NT2/D1 (cell line): ENCODE measurements around the gene RGS12.

ENCODE experiments used
- DNase-seq: peaks from one replicate; pipeline ENCODE4 v3.0.0-alpha.2; 2011; ENCODE audit warnings: low read depth, low spot score
- H3K27me3 ChIP-seq: 2 replicates; pipeline ENCODE4 v1.6.0; 2011; ENCODE audit warnings: mild to moderate bottlenecking; ENCODE audit not compliant: insufficient read length, insufficient read depth
- H3K36me3 ChIP-seq: 2 replicates; pipeline ENCODE4 v1.6.1; 2011; ENCODE audit warnings: mild to moderate bottlenecking, low read length, mixed read lengths; ENCODE audit not compliant: insufficient read depth, insufficient read length
- H3K4me1 ChIP-seq: 2 replicates; pipeline ENCODE4 v1.5.1; 2011; ENCODE audit not compliant: insufficient read depth, insufficient read length
- H3K4me3 ChIP-seq: 2 replicates; pipeline ENCODE4 v1.5.1; 2011; ENCODE audit warnings: low read depth; ENCODE audit not compliant: insufficient read length
- H3K9ac ChIP-seq: 2 replicates; pipeline ENCODE4 v1.6.0; 2011; ENCODE audit warnings: low read depth; ENCODE audit not compliant: insufficient read length
- H3K9me3 ChIP-seq: 2 replicates; pipeline ENCODE4 v1.5.1; 2011; ENCODE audit warnings: mild to moderate bottlenecking, low read length; ENCODE audit not compliant: insufficient read depth
- SUZ12 ChIP-seq: IDR thresholded peaks from 2 replicates; pipeline ENCODE4 v1.6.1; 2011; ENCODE audit not compliant: insufficient read length, insufficient read depth; ENCODE audit errors: extremely low read depth
- YY1 ChIP-seq: IDR thresholded peaks from 2 replicates; pipeline ENCODE4 v1.6.1; 2011; ENCODE audit not compliant: insufficient read length, insufficient read depth
- ZNF274 ChIP-seq: IDR thresholded peaks from 2 replicates; pipeline ENCODE4 v1.6.1; 2011; ENCODE audit warnings: mild to moderate bottlenecking, low read depth, low read length

The RGS12 gene

DNA sequence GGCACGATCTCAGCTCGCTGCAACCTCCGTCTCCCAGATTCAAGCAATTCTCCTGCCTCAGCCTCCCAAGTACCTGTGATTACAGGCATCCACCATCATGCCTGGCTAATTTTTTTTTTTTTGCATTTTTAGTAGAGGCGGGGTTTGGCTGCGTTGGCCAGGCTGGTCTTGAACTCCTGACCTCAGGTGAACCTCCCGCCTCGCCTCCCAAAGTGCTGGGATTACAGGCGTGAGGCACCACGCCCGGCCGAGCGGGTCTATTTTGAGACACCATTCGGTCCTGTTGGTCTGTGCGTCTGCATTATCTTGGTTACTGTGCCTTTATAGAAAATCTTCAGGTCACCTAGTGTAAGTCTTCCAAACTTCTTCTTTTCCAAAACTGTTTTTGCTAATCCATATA, 21.7 kb upstream of the RGS12 start:
- no peak for DNase-seq
- no peak overlapping the region for H3K9ac ChIP-seq
- TF ChIP-seq YY1 (no peak), SUZ12 (no peak), ZNF274 (no peak)
- no peaks in the 10 kb centered on the region for H3K9me3 ChIP-seq
- H3K36me3 ChIP-seq: no peaks in the 10 kb centered on the region
- no peak overlapping the region for H3K4me3 ChIP-seq
- H3K27me3 ChIP-seq: no peaks in the 10 kb centered on the region
- peaks cover 25% of the 10 kb centered on the region for H3K4me1 ChIP-seq

GRCh38 chr4:3276986-3277385, 15.8 kb upstream of the RGS12 start:
- H3K27me3 ChIP-seq: no peaks in the 10 kb centered on the region
- peaks cover 2% of the 10 kb centered on the region for H3K4me1 ChIP-seq
- H3K9me3 ChIP-seq: peaks cover 5% of the 10 kb centered on the region; the same call in 1 of the 2 replicates
- no peak for DNase-seq
- H3K4me3 ChIP-seq: no peak overlapping the region
- TF ChIP-seq SUZ12 (no peak), ZNF274 (no peak)
- no peaks in the 10 kb centered on the region for H3K36me3 ChIP-seq
- H3K9ac ChIP-seq: no peak overlapping the region

DNA sequence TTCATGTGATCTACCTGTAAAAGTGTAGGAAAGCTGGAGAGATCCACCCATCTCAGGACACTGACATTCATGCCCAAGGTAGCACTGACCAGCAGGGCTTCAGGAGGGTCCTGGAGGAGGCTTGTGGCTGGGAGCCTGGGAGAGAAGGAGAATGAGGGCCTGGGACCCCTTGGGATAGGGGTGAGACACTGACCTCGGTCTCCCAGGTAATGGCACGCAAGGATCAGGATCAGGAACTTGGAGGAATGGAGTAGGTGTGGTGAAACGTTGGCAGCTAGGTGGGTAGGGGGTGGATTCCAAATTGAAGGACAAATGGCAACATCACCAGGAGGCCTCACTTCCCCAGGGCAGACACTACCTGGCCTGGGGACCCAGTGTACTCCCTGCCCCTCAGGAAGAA, 12.4 kb upstream of the RGS12 start:
- Histone ChIP-seq H3K9ac (no peak overlapping the region), H3K4me3 (no peak overlapping the region), H3K36me3 (no peaks in the 10 kb centered on the region), H3K9me3 (peaks cover 5% of the 10 kb centered on the region; the same call in 1 of the 2 replicates), H3K27me3 (no peaks in the 10 kb centered on the region), H3K4me1 (peaks cover 2% of the 10 kb centered on the region)
- TF ChIP-seq ZNF274 (no peak), YY1 (no peak), SUZ12 (no peak)
- no peak for DNase-seq

- Histone ChIP-seq H3K9ac (no peak overlapping the region), H3K9me3 (peaks cover 5% of the 10 kb centered on the region; the same call in 1 of the 2 replicates), H3K27me3 (no peaks in the 10 kb centered on the region), H3K4me3 (no peak overlapping the region), H3K4me1 (peaks cover 2% of the 10 kb centered on the region), H3K36me3 (no peaks in the 10 kb centered on the region)
- no peak for TF ChIP-seq ZNF274
- TF ChIP-seq SUZ12: no peak
- no peak for TF ChIP-seq YY1
- no peak for DNase-seq
These were observed 9.3 kb upstream of the RGS12 start for GRCh38 chr4:3283483-3283882.

DNA sequence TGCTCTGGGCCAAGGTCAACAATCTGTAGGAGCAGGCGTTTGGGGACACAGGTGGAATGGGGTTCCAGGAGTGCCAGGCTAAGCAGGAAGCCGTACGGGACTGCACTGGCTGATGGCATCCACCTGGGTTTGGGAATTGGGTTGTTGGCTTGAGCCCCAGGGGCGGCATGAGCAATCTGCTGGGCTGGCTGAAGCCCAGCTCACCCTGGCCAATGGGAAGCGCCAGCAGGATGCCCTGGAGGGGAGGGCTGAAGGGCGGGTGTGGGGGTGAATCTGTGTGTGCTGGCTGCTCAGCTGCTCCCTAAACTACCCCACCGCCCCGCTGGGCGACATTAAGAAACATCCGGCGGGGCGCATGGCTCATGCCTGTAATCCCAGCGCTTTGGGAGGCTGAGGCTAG, 8.9 kb upstream of the RGS12 start:
- Histone ChIP-seq H3K4me1 (peaks cover 2% of the 10 kb centered on the region), H3K9me3 (peaks cover 2% of the 10 kb centered on the region; the same call in 1 of the 2 replicates), H3K9ac (no peak overlapping the region), H3K36me3 (no peaks in the 10 kb centered on the region), H3K4me3 (no peak overlapping the region), H3K27me3 (no peaks in the 10 kb centered on the region)
- TF ChIP-seq YY1 (no peak), ZNF274 (no peak), SUZ12 (no peak)
- no peak for DNase-seq

GRCh38 chr4:3284734-3285557, 7.9 kb upstream of the RGS12 start:
- no peak for DNase-seq
- Histone ChIP-seq H3K9me3 (no peaks in the 10 kb centered on the region), H3K9ac (no peak overlapping the region), H3K4me1 (peaks cover 2% of the 10 kb centered on the region), H3K36me3 (no peaks in the 10 kb centered on the region), H3K27me3 (peaks cover 5% of the 10 kb centered on the region), H3K4me3 (no peak overlapping the region)
- no peak for TF ChIP-seq YY1
- no peak for TF ChIP-seq ZNF274
- TF ChIP-seq SUZ12: no peak

GRCh38 chr4:3285558-3286334, 7.1 kb upstream of the RGS12 start:
- TF ChIP-seq SUZ12 (no peak), YY1 (no peak), ZNF274 (no peak)
- Histone ChIP-seq H3K9ac (no peak overlapping the region), H3K9me3 (no peaks in the 10 kb centered on the region), H3K36me3 (no peaks in the 10 kb centered on the region), H3K27me3 (peaks cover 13% of the 10 kb centered on the region), H3K4me1 (peaks cover 4% of the 10 kb centered on the region), H3K4me3 (no peak overlapping the region)
- no peak for DNase-seq
